Esophagus squamous epithelium (tissue), 4 donors: ENCODE measurements around the gene CNTN4.

Experiments used
- CTCF ChIP-seq, 6 experiments: fragments of 450-650 bp in 4 of 6; fragments of 200-600 bp in 2 of 6; sonication (generic) in 2 of 6; IDR thresholded peaks; one replicate each; pipeline ENCODE4 v1.5.1; 2016 to 2019; ENCODE audit warnings: antibody characterized with exemption in 6 of 6, mild to moderate bottlenecking in 4 of 6, moderate library complexity in 4 of 6
- POLR2A ChIP-seq, 4 donors: fragments of 450-650 bp; IDR thresholded peaks; one replicate each; pipeline ENCODE4 v1.6.1; 2017; ENCODE audit warnings: antibody characterized with exemption in 4 of 4, mild to moderate bottlenecking in 4 of 4, moderate library complexity in 3 of 4

- no peak for TF ChIP-seq CTCF (IDR thresholded peaks at IDR 0.05)
- no peak for TF ChIP-seq POLR2A (IDR thresholded peaks at IDR 0.05)
These were observed 386.3 kb downstream of the CNTN4 start for GRCh38 chr3:2485027-2485375.
